Activated CD8-positive, alpha-beta T cell treated with anti-CD3 and anti-CD28 coated beads, Interleukin-2, amount 10 ng/mL, durations not matched to agents 7 days and 5 days (primary cell): ENCODE data around the gene TAOK1. TPM values are rescaled to one million over a fixed set of nuclear protein-coding genes. Genes with fewer than 3 reads are reported as not detected.

Source experiments
- ATAC-seq: fragments of 150-1000 bp; cut with Tn5 transposase; one replicate; pipeline ENCODE4 v1.10.0; 2021; ENCODE audit warnings: moderate library complexity
- CTCF ChIA-PET: fragments of 350-600 bp; sonication (Branson Sonifier 250); formaldehyde crosslinking; loops from one replicate; lab custom pipeline; 2021; ENCODE audit warnings: antibody characterized with exemption; lab: Charles Lee
- POLR2A ChIA-PET: fragments of 350-600 bp; sonication (Branson Sonifier 250); formaldehyde crosslinking; loops from one replicate; lab custom pipeline; 2021; ENCODE audit warnings: antibody characterized with exemption; lab: Charles Lee
- DNase-seq: peaks from one replicate; pipeline ENCODE4 v3.0.0-alpha.2; 2020
- H3K27ac Mint-ChIP-seq: one replicate; pipeline ENCODE4 v1.8.0; 2021; ENCODE audit warnings: mild to moderate bottlenecking, mixed read lengths
- H3K27me3 Mint-ChIP-seq: one replicate; pipeline ENCODE4 v1.8.0; 2021; ENCODE audit warnings: low read depth, mixed read lengths
- H3K36me3 Mint-ChIP-seq: one replicate; pipeline ENCODE4 v1.8.0; 2021; ENCODE audit warnings: low read depth, mixed read lengths
- H3K4me1 Mint-ChIP-seq: one replicate; pipeline ENCODE4 v1.8.0; 2021; ENCODE audit warnings: low read depth, mixed read lengths
- H3K4me3 Mint-ChIP-seq: one replicate; pipeline ENCODE4 v1.8.0; 2021; ENCODE audit warnings: mild to moderate bottlenecking, mixed read lengths
- H3K9me3 Mint-ChIP-seq: one replicate; pipeline ENCODE4 v1.8.0; 2022; ENCODE audit warnings: mixed read lengths; ENCODE audit not compliant: insufficient read depth
- total RNA-seq, 2 experiments: library from RNA; stranded (reverse); gene quantifications; one replicate each; pipeline ENCODE4 v1.2.3, GENCODE V29; 2021

TAOK1 gene
- total RNA-seq, 2 experiments from 2014 or later = 51.7 to 53.0 TPM

GRCh38 chr17:29573871-29574731 lies 183.9 kb downstream of the TAOK1 start:
- Mint-ChIP-seq H3K9me3 (no peaks in the 10 kb centered on the region), H3K36me3 (peaks cover 40% of the 10 kb centered on the region), H3K4me3 (no peak overlapping the region), H3K27me3 (no peaks in the 10 kb centered on the region), H3K4me1 (peaks cover 15% of the 10 kb centered on the region), H3K27ac (no peak overlapping the region)
- ChIA-PET POLR2A (no interaction called here), CTCF (interaction anchor here (1.0 to 10.9 kb wide), 7 partner anchors 14 to 204 kb away, joined by 4 to 99 read pairs (median 7); partner anchors contain the start of gene ANKRD13B)
- DNase-seq (no peak), ATAC-seq (no peak)

GRCh38 chr17:29574732-29575510 lies 184.8 kb downstream of the TAOK1 start:
- DNase-seq = no peak
- H3K4me3 Mint-ChIP-seq = no peak overlapping the region
- peaks cover 13% of the 10 kb centered on the region for H3K4me1 Mint-ChIP-seq

GRCh38 chr17:29575511-29576213 lies 185.5 kb downstream of the TAOK1 start:
- Mint-ChIP-seq H3K27me3 (no peaks in the 10 kb centered on the region), H3K4me1 (peaks cover 17% of the 10 kb centered on the region), H3K4me3 (no peak overlapping the region), H3K9me3 (no peaks in the 10 kb centered on the region), H3K36me3 (peaks cover 45% of the 10 kb centered on the region), H3K27ac (no peak overlapping the region)
- DNase-seq (no peak), ATAC-seq (no peak)
- ChIA-PET CTCF (interaction anchor here (0.7 to 3.1 kb wide), 4 partner anchors 16 to 41 kb away, joined by 3 to 10 read pairs (median 5); no protein-coding TSS in a partner anchor), POLR2A (interaction anchor here (0.7 kb wide), 1 partner anchor 41 kb away, joined by 3 read pairs; no protein-coding TSS in a partner anchor)

More at GRCh38 chr17:29574732-29575510, 184.8 kb downstream of the TAOK1 start:
- no peak for ATAC-seq
- ChIA-PET CTCF (interaction anchor here (3.1 to 10.9 kb wide), 2 partner anchors 17 to 42 kb away, joined by 10 to 99 read pairs; no protein-coding TSS in a partner anchor), POLR2A (no interaction called here)
- Mint-ChIP-seq H3K9me3 (no peaks in the 10 kb centered on the region), H3K36me3 (peaks cover 42% of the 10 kb centered on the region), H3K27ac (no peak overlapping the region), H3K27me3 (no peaks in the 10 kb centered on the region)

- POLR2A ChIA-PET = interaction anchor here (0.7 to 1.2 kb wide), 2 partner anchors 9 to 40 kb away, joined by 3 read pairs; no protein-coding TSS in a partner anchor
- CTCF ChIA-PET = interaction anchor here (0.7 to 3.1 kb wide), 5 partner anchors 15 to 63 kb away, joined by 3 to 10 read pairs (median 4); no protein-coding TSS in a partner anchor
Measured at GRCh38 chr17:29576214-29577000, 186.2 kb downstream of the TAOK1 start.

GRCh38 chr17:29577001-29577370 lies 186.8 kb downstream of the TAOK1 start:
- H3K27me3 Mint-ChIP-seq = no peaks in the 10 kb centered on the region
- H3K4me3 Mint-ChIP-seq = no peak overlapping the region
- H3K36me3 Mint-ChIP-seq = peaks cover 41% of the 10 kb centered on the region
- ATAC-seq (no peak), DNase-seq (no peak)
- H3K4me1 Mint-ChIP-seq = peaks cover 17% of the 10 kb centered on the region
- POLR2A ChIA-PET = interaction anchor here (1.2 kb wide), 1 partner anchor 9 kb away, joined by 3 read pairs; no protein-coding TSS in a partner anchor
- H3K27ac Mint-ChIP-seq = no peak overlapping the region
- CTCF ChIA-PET = interaction anchor here (1.1 to 3.1 kb wide), 4 partner anchors 14 to 62 kb away, joined by 3 to 10 read pairs (median 5); no protein-coding TSS in a partner anchor
- no peaks in the 10 kb centered on the region for H3K9me3 Mint-ChIP-seq

More at GRCh38 chr17:29576214-29577000, 186.2 kb downstream of the TAOK1 start:
- H3K4me3 Mint-ChIP-seq = no peak overlapping the region
- DNase-seq = no peak
- no peaks in the 10 kb centered on the region for H3K27me3 Mint-ChIP-seq
- no peak for ATAC-seq
- peaks cover 17% of the 10 kb centered on the region for H3K4me1 Mint-ChIP-seq
- H3K36me3 Mint-ChIP-seq = peaks cover 40% of the 10 kb centered on the region
- H3K27ac Mint-ChIP-seq = no peak overlapping the region
- no peaks in the 10 kb centered on the region for H3K9me3 Mint-ChIP-seq

GRCh38 chr17:29577385-29578211 lies 187.4 kb downstream of the TAOK1 start:
- POLR2A ChIA-PET = interaction anchor here (1.2 kb wide), 1 partner anchor 10 kb away, joined by 3 read pairs; no protein-coding TSS in a partner anchor
- peaks cover 17% of the 10 kb centered on the region for H3K4me1 Mint-ChIP-seq
- H3K27ac Mint-ChIP-seq = no peak overlapping the region
- H3K9me3 Mint-ChIP-seq = no peaks in the 10 kb centered on the region
- ATAC-seq (no peak), DNase-seq (no peak)
- CTCF ChIA-PET = interaction anchor here (1.1 to 3.1 kb wide), 6 partner anchors 10 to 62 kb away, joined by 3 to 16 read pairs (median 8); partner anchors contain the start of gene ANKRD13B
- H3K4me3 Mint-ChIP-seq = no peak overlapping the region
- H3K27me3 Mint-ChIP-seq = no peaks in the 10 kb centered on the region
- H3K36me3 Mint-ChIP-seq = peaks cover 47% of the 10 kb centered on the region

- ChIA-PET CTCF (interaction anchor here (0.9 to 3.7 kb wide), 6 partner anchors 9 to 515 kb away, joined by 3 to 16 read pairs (median 9); partner anchors contain the start of gene ANKRD13B), POLR2A (no interaction called here)
- ATAC-seq (no peak), DNase-seq (no peak)
- Mint-ChIP-seq H3K27ac (no peak overlapping the region), H3K4me3 (no peak overlapping the region), H3K4me1 (peaks cover 18% of the 10 kb centered on the region), H3K9me3 (no peaks in the 10 kb centered on the region), H3K36me3 (peaks cover 49% of the 10 kb centered on the region), H3K27me3 (no peaks in the 10 kb centered on the region)
Measured at GRCh38 chr17:29578626-29579485, 188.7 kb downstream of the TAOK1 start.

- Mint-ChIP-seq H3K36me3 (peaks cover 44% of the 10 kb centered on the region), H3K4me1 (peaks cover 30% of the 10 kb centered on the region), H3K27ac (peak overlapping the region; percentile 84), H3K27me3 (no peaks in the 10 kb centered on the region), H3K4me3 (no peak overlapping the region), H3K9me3 (no peaks in the 10 kb centered on the region)
- peak; percentile 92 for DNase-seq
- ChIA-PET CTCF (interaction anchor here (0.7 to 3.7 kb wide), 16 partner anchors 8 to 351 kb away, joined by 3 to 34 read pairs (median 4); partner anchors contain the start of genes ABHD15 and ANKRD13B), POLR2A (interaction anchor here (0.7 to 2.9 kb wide), 3 partner anchors 10 to 36 kb away, joined by 3 to 23 read pairs (median 3); no protein-coding TSS in a partner anchor)
- peak; percentile 97 for ATAC-seq
Measured at GRCh38 chr17:29579866-29580771, 190.0 kb downstream of the TAOK1 start.
